Natural killer cell (primary cell): ENCODE results near the gene BATF. TPM values are rescaled to one million over a fixed set of nuclear protein-coding genes. Genes with fewer than 3 reads are reported as not detected.

Experiments used
- ATAC-seq, 3 donors: fragments of 150-1000 bp in 2 of 3; fragments of 200-7000 bp in 1 of 3; cut with Tn5 transposase; 1 replicate in 1 of 3; 2 replicates in 2 of 3; pipeline ENCODE4 v1.10.0; 2021; ENCODE audit warnings: mild to moderate bottlenecking in 2 of 3, moderate library complexity in 2 of 3
- DNase-seq, 2 donors: peaks; one replicate each; pipeline versions ENCODE4 v3.0.0 to v3.0.0-alpha.2; 2013 to 2021; ENCODE audit warnings: mixed read lengths in 1 of 2
- H3K27ac ChIP-seq: one replicate; pipeline ENCODE4 v1.5.1; 2013; ENCODE audit warnings: mild to moderate bottlenecking, low read length
- H3K27me3 ChIP-seq: one replicate; pipeline ENCODE4 v1.6.1; 2013; ENCODE audit warnings: low read length; ENCODE audit not compliant: control insufficient read depth, insufficient read depth
- H3K36me3 ChIP-seq: one replicate; pipeline ENCODE4 v1.6.1; 2013; ENCODE audit warnings: low read length; ENCODE audit not compliant: control insufficient read depth, insufficient read depth
- H3K4me1 ChIP-seq: one replicate; pipeline ENCODE4 v1.6.1; 2013; ENCODE audit warnings: low read length; ENCODE audit not compliant: control insufficient read depth, insufficient read depth
- H3K4me3 ChIP-seq: one replicate; pipeline ENCODE4 v1.5.1; 2013; ENCODE audit warnings: low read length
- H3K9me3 ChIP-seq: one replicate; pipeline ENCODE4 v1.6.1; 2013; ENCODE audit warnings: low read length; ENCODE audit not compliant: control insufficient read depth, insufficient read depth
- H3K27ac Mint-ChIP-seq, 2 donors: one replicate each; pipeline ENCODE4 v1.8.0; 2022; ENCODE audit warnings: mild to moderate bottlenecking in 2 of 2, mixed read lengths in 2 of 2, moderate library complexity in 1 of 2
- H3K27me3 Mint-ChIP-seq, 2 donors: one replicate each; pipeline ENCODE4 v1.8.0; 2022; ENCODE audit warnings: low read depth in 2 of 2, mixed read lengths in 2 of 2
- H3K36me3 Mint-ChIP-seq: one replicate; pipeline ENCODE4 v1.8.0; 2022; ENCODE audit warnings: mixed read lengths
- H3K4me1 Mint-ChIP-seq, 2 donors: one replicate each; pipeline ENCODE4 v1.8.0; 2022; ENCODE audit warnings: mixed read lengths in 2 of 2
- H3K4me3 Mint-ChIP-seq: one replicate; pipeline ENCODE4 v1.8.0; 2022; ENCODE audit warnings: mild to moderate bottlenecking, moderate library complexity, mixed read lengths
- H3K9me3 Mint-ChIP-seq, 2 donors: one replicate each; pipeline ENCODE4 v1.8.0; 2022; ENCODE audit warnings: mixed read lengths in 2 of 2
- CTCF ChIP-seq: fragments of 200-600 bp; IDR thresholded peaks from one replicate; pipeline ENCODE4 v1.8.0; 2022; ENCODE audit warnings: antibody characterized with exemption
- WGBS: methylation state at CpG from one replicate; pipeline ENCODE4 v1.1.7; 2013; ENCODE audit warnings: missing lambda C conversion rate; ENCODE audit not compliant: insufficient coverage; 5-methylcytosine and 5-hydroxymethylcytosine counted together
- intact Hi-C: fragments of 100-400 bp; cut with micrococcal nuclease; formaldehyde crosslinking; loops from one replicate; pipeline ENCODE4 v1.14.2; 2022
- total RNA-seq, 4 donors: library from RNA; stranded (reverse); fragments of 120-200 nt in 1 of 4; gene quantifications; one replicate each; pipeline versions ENCODE4 v1.2.3 to v1.2.4, GENCODE V29; 2013 to 2022

Gene BATF
- total RNA-seq, 3 donors from 2014 or later (not counting 1 experiment from before 2014, with no cell fraction given), result 12.6 to 32.5 (median 21.4) TPM

GRCh38 chr14:75511201-75511600, 11.1 kb upstream of the BATF start:
- Mint-ChIP-seq H3K36me3 (peaks cover 5% of the 10 kb centered on the region), H3K9me3 (peaks cover 0 to 6% of the 10 kb centered on the region in 2 donors), H3K4me1 (peaks cover 20 to 23% of the 10 kb centered on the region in 2 donors), H3K27me3 (peaks cover 0 to 3% of the 10 kb centered on the region in 2 donors), H3K4me3 (no peak overlapping the region), H3K27ac (peak overlapping the region in 1 of 2 donors; percentile 46)
- TF ChIP-seq CTCF, result no peak
- H3K4me1 ChIP-seq, result peaks cover 24% of the 10 kb centered on the region
- H3K27ac ChIP-seq, result no peak overlapping the region
- peaks cover 7% of the 10 kb centered on the region for H3K9me3 ChIP-seq
- no peaks in the 10 kb centered on the region for H3K36me3 ChIP-seq
- H3K4me3 ChIP-seq, result no peak overlapping the region
- DNase-seq (no peak), ATAC-seq (no peak)
- intact Hi-C loops, result no loop called here
- no peaks in the 10 kb centered on the region for H3K27me3 ChIP-seq

GRCh38 chr14:75513911-75514672, 8.2 kb upstream of the BATF start:
- peaks cover 28% of the 10 kb centered on the region for H3K4me1 ChIP-seq
- DNase-seq, result peak in 1 of 2 donors; percentile 67
- intact Hi-C loops, result no loop called here
- no peak overlapping the region for H3K4me3 ChIP-seq
- no peaks in the 10 kb centered on the region for H3K27me3 Mint-ChIP-seq
- H3K9me3 Mint-ChIP-seq, result peaks cover 0 to 3% of the 10 kb centered on the region in 2 donors
- peaks cover 5% of the 10 kb centered on the region for H3K36me3 Mint-ChIP-seq
- peaks cover 23 to 25% of the 10 kb centered on the region in 2 donors for H3K4me1 Mint-ChIP-seq
- no peaks in the 10 kb centered on the region for H3K27me3 ChIP-seq
- H3K9me3 ChIP-seq, result peaks cover 7% of the 10 kb centered on the region
- peak overlapping the region; percentile 96 for H3K4me3 Mint-ChIP-seq
- WGBS, result 59% methylated on average over 12 of the region's 12 CpGs
- H3K27ac ChIP-seq, result peak overlapping the region; percentile 77
- no peaks in the 10 kb centered on the region for H3K36me3 ChIP-seq
- TF ChIP-seq CTCF, result no peak
- H3K27ac Mint-ChIP-seq, result peak overlapping the region; percentile 92 to 93
- peak in 2 of 3 donors; percentile 16 to 33 for ATAC-seq

- intact Hi-C loops, result no loop called here
Observed at GRCh38 chr14:75514673-75515628, 7.3 kb upstream of the BATF start.

More at GRCh38 chr14:75514673-75515628, 7.3 kb upstream of the BATF start:
- Histone ChIP-seq H3K9me3 (peaks cover 7% of the 10 kb centered on the region), H3K36me3 (no peaks in the 10 kb centered on the region), H3K27me3 (no peaks in the 10 kb centered on the region), H3K4me3 (peak overlapping the region; percentile 34), H3K4me1 (peaks cover 28% of the 10 kb centered on the region), H3K27ac (peak overlapping the region; percentile 77)
- H3K4me1 Mint-ChIP-seq, result peaks cover 23 to 25% of the 10 kb centered on the region in 2 donors
- peak overlapping the region; percentile 96 for H3K4me3 Mint-ChIP-seq
- peak; percentile 80 to 90 (median 83) for ATAC-seq
- 26% methylated on average over 28 of the region's 29 CpGs for WGBS
- DNase-seq, result peak; percentile 53 to 78
- H3K27me3 Mint-ChIP-seq, result no peaks in the 10 kb centered on the region
- TF ChIP-seq CTCF, result no peak
- H3K27ac Mint-ChIP-seq, result peak overlapping the region; percentile 92 to 93
- peaks cover 5% of the 10 kb centered on the region for H3K36me3 Mint-ChIP-seq
- peaks cover 0 to 3% of the 10 kb centered on the region in 2 donors for H3K9me3 Mint-ChIP-seq
